ENCODE results near the gene OR7G3. TPM values are rescaled to one million over a fixed set of nuclear protein-coding genes. Genes with fewer than 3 reads are reported as not detected.

The OR7G3 gene
- total RNA-seq, 1 experiment from 2014 or later: not detected

DNA sequence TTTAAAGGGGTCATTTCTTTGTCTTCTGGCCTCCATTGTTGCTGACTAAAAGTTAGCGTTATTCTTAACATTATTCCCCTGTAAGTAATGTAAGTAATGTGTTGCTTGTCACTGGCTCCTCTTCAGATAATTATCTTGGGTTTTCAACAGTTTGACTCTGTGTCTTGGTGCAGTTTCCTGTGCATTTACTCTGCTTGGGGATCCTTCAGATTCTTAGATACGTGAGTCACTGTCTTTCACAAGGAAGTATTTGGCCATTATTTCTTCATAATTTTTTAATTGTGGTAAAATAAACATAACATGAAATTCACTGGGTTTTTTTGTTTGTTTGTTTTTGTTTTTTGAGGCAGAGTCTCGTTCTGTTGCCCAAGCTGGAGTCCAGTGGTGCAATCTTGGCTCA lies 38.5 kb upstream of the OR7G3 start (continued):
- TF ChIP-seq, protein P1, sequence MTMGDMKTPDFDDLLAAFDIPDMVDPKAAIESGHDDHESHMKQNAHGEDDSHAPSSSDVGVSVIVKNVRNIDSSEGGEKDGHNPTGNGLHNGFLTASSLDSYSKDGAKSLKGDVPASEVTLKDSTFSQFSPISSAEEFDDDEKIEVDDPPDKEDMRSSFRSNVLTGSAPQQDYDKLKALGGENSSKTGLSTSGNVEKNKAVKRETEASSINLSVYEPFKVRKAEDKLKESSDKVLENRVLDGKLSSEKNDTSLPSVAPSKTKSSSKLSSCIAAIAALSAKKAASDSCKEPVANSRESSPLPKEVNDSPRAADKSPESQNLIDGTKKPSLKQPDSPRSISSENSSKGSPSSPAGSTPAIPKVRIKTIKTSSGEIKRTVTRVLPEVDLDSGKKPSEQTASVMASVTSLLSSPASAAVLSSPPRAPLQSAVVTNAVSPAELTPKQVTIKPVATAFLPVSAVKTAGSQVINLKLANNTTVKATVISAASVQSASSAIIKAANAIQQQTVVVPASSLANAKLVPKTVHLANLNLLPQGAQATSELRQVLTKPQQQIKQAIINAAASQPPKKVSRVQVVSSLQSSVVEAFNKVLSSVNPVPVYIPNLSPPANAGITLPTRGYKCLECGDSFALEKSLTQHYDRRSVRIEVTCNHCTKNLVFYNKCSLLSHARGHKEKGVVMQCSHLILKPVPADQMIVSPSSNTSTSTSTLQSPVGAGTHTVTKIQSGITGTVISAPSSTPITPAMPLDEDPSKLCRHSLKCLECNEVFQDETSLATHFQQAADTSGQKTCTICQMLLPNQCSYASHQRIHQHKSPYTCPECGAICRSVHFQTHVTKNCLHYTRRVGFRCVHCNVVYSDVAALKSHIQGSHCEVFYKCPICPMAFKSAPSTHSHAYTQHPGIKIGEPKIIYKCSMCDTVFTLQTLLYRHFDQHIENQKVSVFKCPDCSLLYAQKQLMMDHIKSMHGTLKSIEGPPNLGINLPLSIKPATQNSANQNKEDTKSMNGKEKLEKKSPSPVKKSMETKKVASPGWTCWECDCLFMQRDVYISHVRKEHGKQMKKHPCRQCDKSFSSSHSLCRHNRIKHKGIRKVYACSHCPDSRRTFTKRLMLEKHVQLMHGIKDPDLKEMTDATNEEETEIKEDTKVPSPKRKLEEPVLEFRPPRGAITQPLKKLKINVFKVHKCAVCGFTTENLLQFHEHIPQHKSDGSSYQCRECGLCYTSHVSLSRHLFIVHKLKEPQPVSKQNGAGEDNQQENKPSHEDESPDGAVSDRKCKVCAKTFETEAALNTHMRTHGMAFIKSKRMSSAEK (CRISPR knock-in tag; IDR thresholded peaks at IDR 0.05; ENCODE audit: borderline replicate concordance): no peak
- TF ChIP-seq, protein P2, sequence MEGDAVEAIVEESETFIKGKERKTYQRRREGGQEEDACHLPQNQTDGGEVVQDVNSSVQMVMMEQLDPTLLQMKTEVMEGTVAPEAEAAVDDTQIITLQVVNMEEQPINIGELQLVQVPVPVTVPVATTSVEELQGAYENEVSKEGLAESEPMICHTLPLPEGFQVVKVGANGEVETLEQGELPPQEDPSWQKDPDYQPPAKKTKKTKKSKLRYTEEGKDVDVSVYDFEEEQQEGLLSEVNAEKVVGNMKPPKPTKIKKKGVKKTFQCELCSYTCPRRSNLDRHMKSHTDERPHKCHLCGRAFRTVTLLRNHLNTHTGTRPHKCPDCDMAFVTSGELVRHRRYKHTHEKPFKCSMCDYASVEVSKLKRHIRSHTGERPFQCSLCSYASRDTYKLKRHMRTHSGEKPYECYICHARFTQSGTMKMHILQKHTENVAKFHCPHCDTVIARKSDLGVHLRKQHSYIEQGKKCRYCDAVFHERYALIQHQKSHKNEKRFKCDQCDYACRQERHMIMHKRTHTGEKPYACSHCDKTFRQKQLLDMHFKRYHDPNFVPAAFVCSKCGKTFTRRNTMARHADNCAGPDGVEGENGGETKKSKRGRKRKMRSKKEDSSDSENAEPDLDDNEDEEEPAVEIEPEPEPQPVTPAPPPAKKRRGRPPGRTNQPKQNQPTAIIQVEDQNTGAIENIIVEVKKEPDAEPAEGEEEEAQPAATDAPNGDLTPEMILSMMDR (IDR thresholded peaks at IDR 0.05): no peak
- TF ChIP-seq, protein P3, sequence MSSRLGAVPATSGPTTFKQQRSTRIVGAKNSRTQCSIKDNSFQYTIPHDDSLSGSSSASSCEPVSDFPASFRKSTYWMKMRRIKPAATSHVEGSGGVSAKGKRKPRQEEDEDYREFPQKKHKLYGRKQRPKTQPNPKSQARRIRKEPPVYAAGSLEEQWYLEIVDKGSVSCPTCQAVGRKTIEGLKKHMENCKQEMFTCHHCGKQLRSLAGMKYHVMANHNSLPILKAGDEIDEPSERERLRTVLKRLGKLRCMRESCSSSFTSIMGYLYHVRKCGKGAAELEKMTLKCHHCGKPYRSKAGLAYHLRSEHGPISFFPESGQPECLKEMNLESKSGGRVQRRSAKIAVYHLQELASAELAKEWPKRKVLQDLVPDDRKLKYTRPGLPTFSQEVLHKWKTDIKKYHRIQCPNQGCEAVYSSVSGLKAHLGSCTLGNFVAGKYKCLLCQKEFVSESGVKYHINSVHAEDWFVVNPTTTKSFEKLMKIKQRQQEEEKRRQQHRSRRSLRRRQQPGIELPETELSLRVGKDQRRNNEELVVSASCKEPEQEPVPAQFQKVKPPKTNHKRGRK (CRISPR knock-in tag; IDR thresholded peaks at IDR 0.05; ENCODE audit: borderline replicate concordance): no peak
- TF ChIP-seq CBFB (CRISPR knock-in tag; IDR thresholded peaks at IDR 0.05; ENCODE audit: low read depth) (no peak), JAZF1 (CRISPR knock-in tag; IDR thresholded peaks at IDR 0.05) (no peak), ETV6 (CRISPR knock-in tag; IDR thresholded peaks at IDR 0.05) (no peak), TEAD1 (CRISPR knock-in tag; IDR thresholded peaks at IDR 0.05) (no peak), ZNF263 (CRISPR knock-in tag; IDR thresholded peaks at IDR 0.05; ENCODE audit: low read depth) (no peak), KAT7 (CRISPR knock-in tag; IDR thresholded peaks at IDR 0.05; ENCODE audit: borderline replicate concordance) (no peak)
- TF ChIP-seq, protein P4, sequence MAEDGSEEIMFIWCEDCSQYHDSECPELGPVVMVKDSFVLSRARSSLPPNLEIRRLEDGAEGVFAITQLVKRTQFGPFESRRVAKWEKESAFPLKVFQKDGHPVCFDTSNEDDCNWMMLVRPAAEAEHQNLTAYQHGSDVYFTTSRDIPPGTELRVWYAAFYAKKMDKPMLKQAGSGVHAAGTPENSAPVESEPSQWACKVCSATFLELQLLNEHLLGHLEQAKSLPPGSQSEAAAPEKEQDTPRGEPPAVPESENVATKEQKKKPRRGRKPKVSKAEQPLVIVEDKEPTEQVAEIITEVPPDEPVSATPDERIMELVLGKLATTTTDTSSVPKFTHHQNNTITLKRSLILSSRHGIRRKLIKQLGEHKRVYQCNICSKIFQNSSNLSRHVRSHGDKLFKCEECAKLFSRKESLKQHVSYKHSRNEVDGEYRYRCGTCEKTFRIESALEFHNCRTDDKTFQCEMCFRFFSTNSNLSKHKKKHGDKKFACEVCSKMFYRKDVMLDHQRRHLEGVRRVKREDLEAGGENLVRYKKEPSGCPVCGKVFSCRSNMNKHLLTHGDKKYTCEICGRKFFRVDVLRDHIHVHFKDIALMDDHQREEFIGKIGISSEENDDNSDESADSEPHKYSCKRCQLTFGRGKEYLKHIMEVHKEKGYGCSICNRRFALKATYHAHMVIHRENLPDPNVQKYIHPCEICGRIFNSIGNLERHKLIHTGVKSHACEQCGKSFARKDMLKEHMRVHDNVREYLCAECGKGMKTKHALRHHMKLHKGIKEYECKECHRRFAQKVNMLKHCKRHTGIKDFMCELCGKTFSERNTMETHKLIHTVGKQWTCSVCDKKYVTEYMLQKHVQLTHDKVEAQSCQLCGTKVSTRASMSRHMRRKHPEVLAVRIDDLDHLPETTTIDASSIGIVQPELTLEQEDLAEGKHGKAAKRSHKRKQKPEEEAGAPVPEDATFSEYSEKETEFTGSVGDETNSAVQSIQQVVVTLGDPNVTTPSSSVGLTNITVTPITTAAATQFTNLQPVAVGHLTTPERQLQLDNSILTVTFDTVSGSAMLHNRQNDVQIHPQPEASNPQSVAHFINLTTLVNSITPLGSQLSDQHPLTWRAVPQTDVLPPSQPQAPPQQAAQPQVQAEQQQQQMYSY (CRISPR knock-in tag; IDR thresholded peaks at IDR 0.05): no peak
- TF ChIP-seq, protein P5, sequence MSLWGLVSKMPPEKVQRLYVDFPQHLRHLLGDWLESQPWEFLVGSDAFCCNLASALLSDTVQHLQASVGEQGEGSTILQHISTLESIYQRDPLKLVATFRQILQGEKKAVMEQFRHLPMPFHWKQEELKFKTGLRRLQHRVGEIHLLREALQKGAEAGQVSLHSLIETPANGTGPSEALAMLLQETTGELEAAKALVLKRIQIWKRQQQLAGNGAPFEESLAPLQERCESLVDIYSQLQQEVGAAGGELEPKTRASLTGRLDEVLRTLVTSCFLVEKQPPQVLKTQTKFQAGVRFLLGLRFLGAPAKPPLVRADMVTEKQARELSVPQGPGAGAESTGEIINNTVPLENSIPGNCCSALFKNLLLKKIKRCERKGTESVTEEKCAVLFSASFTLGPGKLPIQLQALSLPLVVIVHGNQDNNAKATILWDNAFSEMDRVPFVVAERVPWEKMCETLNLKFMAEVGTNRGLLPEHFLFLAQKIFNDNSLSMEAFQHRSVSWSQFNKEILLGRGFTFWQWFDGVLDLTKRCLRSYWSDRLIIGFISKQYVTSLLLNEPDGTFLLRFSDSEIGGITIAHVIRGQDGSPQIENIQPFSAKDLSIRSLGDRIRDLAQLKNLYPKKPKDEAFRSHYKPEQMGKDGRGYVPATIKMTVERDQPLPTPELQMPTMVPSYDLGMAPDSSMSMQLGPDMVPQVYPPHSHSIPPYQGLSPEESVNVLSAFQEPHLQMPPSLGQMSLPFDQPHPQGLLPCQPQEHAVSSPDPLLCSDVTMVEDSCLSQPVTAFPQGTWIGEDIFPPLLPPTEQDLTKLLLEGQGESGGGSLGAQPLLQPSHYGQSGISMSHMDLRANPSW (CRISPR knock-in tag; conservative IDR thresholded peaks at IDR 0.05; ENCODE audit: low read depth): no peak
- TF ChIP-seq, protein P6, sequence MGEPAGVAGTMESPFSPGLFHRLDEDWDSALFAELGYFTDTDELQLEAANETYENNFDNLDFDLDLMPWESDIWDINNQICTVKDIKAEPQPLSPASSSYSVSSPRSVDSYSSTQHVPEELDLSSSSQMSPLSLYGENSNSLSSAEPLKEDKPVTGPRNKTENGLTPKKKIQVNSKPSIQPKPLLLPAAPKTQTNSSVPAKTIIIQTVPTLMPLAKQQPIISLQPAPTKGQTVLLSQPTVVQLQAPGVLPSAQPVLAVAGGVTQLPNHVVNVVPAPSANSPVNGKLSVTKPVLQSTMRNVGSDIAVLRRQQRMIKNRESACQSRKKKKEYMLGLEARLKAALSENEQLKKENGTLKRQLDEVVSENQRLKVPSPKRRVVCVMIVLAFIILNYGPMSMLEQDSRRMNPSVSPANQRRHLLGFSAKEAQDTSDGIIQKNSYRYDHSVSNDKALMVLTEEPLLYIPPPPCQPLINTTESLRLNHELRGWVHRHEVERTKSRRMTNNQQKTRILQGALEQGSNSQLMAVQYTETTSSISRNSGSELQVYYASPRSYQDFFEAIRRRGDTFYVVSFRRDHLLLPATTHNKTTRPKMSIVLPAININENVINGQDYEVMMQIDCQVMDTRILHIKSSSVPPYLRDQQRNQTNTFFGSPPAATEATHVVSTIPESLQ (CRISPR knock-in tag; IDR thresholded peaks at IDR 0.05): no peak
- TF ChIP-seq, protein P7, sequence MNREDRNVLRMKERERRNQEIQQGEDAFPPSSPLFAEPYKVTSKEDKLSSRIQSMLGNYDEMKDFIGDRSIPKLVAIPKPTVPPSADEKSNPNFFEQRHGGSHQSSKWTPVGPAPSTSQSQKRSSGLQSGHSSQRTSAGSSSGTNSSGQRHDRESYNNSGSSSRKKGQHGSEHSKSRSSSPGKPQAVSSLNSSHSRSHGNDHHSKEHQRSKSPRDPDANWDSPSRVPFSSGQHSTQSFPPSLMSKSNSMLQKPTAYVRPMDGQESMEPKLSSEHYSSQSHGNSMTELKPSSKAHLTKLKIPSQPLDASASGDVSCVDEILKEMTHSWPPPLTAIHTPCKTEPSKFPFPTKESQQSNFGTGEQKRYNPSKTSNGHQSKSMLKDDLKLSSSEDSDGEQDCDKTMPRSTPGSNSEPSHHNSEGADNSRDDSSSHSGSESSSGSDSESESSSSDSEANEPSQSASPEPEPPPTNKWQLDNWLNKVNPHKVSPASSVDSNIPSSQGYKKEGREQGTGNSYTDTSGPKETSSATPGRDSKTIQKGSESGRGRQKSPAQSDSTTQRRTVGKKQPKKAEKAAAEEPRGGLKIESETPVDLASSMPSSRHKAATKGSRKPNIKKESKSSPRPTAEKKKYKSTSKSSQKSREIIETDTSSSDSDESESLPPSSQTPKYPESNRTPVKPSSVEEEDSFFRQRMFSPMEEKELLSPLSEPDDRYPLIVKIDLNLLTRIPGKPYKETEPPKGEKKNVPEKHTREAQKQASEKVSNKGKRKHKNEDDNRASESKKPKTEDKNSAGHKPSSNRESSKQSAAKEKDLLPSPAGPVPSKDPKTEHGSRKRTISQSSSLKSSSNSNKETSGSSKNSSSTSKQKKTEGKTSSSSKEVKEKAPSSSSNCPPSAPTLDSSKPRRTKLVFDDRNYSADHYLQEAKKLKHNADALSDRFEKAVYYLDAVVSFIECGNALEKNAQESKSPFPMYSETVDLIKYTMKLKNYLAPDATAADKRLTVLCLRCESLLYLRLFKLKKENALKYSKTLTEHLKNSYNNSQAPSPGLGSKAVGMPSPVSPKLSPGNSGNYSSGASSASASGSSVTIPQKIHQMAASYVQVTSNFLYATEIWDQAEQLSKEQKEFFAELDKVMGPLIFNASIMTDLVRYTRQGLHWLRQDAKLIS (CRISPR knock-in tag; IDR thresholded peaks at IDR 0.05; ENCODE audit: borderline replicate concordance): no peak
- TF ChIP-seq, protein P8, sequence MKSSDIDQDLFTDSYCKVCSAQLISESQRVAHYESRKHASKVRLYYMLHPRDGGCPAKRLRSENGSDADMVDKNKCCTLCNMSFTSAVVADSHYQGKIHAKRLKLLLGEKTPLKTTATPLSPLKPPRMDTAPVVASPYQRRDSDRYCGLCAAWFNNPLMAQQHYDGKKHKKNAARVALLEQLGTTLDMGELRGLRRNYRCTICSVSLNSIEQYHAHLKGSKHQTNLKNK (CRISPR knock-in tag; IDR thresholded peaks at IDR 0.05): no peak
- TF ChIP-seq, protein P9, sequence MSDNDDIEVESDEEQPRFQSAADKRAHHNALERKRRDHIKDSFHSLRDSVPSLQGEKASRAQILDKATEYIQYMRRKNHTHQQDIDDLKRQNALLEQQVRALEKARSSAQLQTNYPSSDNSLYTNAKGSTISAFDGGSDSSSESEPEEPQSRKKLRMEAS (CRISPR knock-in tag; IDR thresholded peaks at IDR 0.05): no peak

Data from WTC11 (cell line).